ENCODE results near the gene FRAT2.

GRCh38 chr10:97318772-97319651 is 15.5 kb downstream of the FRAT2 start, which contains the start of gene FRAT1:
- TF ChIP-seq POLR2A (IDR thresholded peaks at IDR 0.05; ENCODE audit: low read depth, low read length) (no peak), POLR2AphosphoS5 (IDR thresholded peaks at IDR 0.05; ENCODE audit: low read depth, low read length) (no peak), TAF1 (IDR thresholded peaks at IDR 0.05; ENCODE audit: low read depth, low read length) (no peak), SPI1 (IDR thresholded peaks at IDR 0.05; ENCODE audit: low read depth, low read length) (peak; percentile 15; the same call in 1 of the 2 replicates)
